Measurements from ENCODE around the gene TSPAN7.

DNA sequence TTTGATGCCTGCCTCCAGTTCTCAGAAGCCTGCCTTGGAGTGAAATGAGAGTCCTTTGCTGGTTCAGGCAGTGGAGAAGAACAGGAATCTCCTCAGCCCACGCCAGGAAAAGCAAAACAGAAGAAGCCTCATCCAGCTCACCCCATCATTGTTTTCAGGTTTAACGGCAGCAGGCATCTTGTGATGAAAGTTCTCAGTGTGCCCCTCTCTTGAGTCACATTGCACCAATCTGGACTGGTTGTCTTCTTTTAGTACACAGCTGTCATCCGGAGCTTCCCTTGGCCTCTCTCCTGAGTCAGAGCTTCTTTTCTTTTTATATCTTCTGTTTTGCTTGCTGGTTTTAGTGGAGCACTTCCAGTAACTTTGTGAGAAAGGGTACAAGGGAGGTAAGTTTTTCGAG is 50.9 kb downstream of the TSPAN7 start:
- TF ChIP-seq, protein P1, sequence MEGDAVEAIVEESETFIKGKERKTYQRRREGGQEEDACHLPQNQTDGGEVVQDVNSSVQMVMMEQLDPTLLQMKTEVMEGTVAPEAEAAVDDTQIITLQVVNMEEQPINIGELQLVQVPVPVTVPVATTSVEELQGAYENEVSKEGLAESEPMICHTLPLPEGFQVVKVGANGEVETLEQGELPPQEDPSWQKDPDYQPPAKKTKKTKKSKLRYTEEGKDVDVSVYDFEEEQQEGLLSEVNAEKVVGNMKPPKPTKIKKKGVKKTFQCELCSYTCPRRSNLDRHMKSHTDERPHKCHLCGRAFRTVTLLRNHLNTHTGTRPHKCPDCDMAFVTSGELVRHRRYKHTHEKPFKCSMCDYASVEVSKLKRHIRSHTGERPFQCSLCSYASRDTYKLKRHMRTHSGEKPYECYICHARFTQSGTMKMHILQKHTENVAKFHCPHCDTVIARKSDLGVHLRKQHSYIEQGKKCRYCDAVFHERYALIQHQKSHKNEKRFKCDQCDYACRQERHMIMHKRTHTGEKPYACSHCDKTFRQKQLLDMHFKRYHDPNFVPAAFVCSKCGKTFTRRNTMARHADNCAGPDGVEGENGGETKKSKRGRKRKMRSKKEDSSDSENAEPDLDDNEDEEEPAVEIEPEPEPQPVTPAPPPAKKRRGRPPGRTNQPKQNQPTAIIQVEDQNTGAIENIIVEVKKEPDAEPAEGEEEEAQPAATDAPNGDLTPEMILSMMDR (IDR thresholded peaks at IDR 0.05; ENCODE audit: low read length): no peak
- TF ChIP-seq EZH2 (IDR thresholded peaks at IDR 0.05; ENCODE audit: borderline replicate concordance, low read length): no peak
